Body of pancreas (tissue), 4 donors: Measurements from ENCODE around the gene FGF1. TPM values are rescaled to one million over a fixed set of nuclear protein-coding genes. Genes with fewer than 3 reads are reported as not detected.

Experiments used
- ATAC-seq: fragments of 150-250 bp; one replicate; pipeline ENCODE4 v1.9.1; 2016
- DNase-seq, 4 donors: peaks; one replicate each; pipeline ENCODE4 v3.0.0-alpha.2; 2019
- H3K27ac ChIP-seq, 4 donors: fragments of 200-600 bp; sonication (generic); 1 replicate in 3 of 4; 2 replicates in 1 of 4; pipeline versions ENCODE4 v1.5.1 to v1.6.1; 2016 to 2019; ENCODE audit warnings: mild to moderate bottlenecking in 1 of 4, mixed read lengths in 1 of 4, moderate library complexity in 1 of 4
- H3K27me3 ChIP-seq, 2 donors: fragments of 200-600 bp; sonication (generic); one replicate each; pipeline ENCODE4 v1.6.0; 2016; ENCODE audit warnings: mild to moderate bottlenecking in 1 of 2
- H3K36me3 ChIP-seq, 2 donors: fragments of 200-600 bp; sonication (generic); replicated peaks in 1 of 2; 2 replicates each; pipeline ENCODE4 v1.5.1; 2016; ENCODE audit warnings: low read depth in 2 of 2; ENCODE audit not compliant: insufficient read depth in 1 of 2
- H3K4me1 ChIP-seq: fragments of 200-600 bp; sonication (generic); one replicate; pipeline ENCODE4 v1.6.0; 2016
- H3K4me3 ChIP-seq, 2 donors: fragments of 200-600 bp; sonication (generic); 1 replicate in 1 of 2; 2 replicates in 1 of 2; pipeline ENCODE4 v1.5.1; 2016 to 2019
- H3K9me3 ChIP-seq, 3 donors: fragments of 200-600 bp; sonication (generic); 1 replicate in 2 of 3; 2 replicates in 1 of 3; pipeline ENCODE4 v1.5.1; 2016
- POLR2A ChIP-seq, 3 donors: fragments of 450-650 bp; IDR thresholded peaks; one replicate each; pipeline ENCODE4 v1.6.1; 2016; ENCODE audit warnings: antibody characterized with exemption in 3 of 3, mild to moderate bottlenecking in 2 of 3
- WGBS, 2 donors: methylation state at CpG; one replicate each; pipeline ENCODE4 v1.1.5; 2017; 5-methylcytosine and 5-hydroxymethylcytosine counted together
- intact Hi-C: fragments of 100-400 bp; cut with DNase I; formaldehyde crosslinking; loops from one replicate; pipeline ENCODE4 v1.15.1; 2023
- total RNA-seq, 2 donors: library from RNA; depleted of rRNA; stranded (reverse); fragments of >200 nt; gene quantifications; one replicate each; pipeline ENCODE4 v1.1.0, GENCODE V29; 2016
- TF ChIP-seq, protein P1 (sequence below), 7 experiments: fragments of 450-650 bp in 4 of 7; fragments of 200-600 bp in 3 of 7; sonication (generic) in 3 of 7; IDR thresholded peaks; one replicate each; pipeline ENCODE4 v1.5.1; 2016 to 2019; ENCODE audit warnings: antibody characterized with exemption in 7 of 7

The FGF1 gene
- total RNA-seq, 2 donors from 2014 or later: 0.78 TPM; not detected in 1

DNA sequence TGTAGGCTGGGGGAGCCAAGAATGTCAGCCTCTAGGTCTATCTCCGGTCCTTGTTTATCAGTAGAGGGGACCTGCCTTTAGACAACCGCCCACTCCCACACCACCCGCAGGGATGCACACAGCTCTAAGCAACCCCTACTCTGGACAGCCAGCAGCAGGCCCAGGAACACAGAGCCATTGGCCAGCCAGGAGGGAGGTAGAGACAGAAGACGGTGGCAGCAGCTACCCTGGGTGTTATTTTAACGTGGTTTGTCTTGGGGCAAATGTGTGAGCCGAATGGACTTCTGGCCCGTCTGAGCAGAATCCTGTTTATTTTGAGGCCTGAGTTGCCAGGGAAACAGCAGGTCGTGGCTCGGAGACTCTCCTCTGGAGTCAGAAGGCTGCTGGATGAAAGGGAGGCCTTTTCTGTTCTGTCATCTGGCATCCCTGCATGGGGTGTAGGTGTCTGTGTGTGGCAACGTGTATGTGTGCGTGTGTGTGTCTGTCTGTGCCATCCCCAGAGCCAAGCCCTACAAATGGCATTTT is 382 bp upstream of the FGF1 start:
- Histone ChIP-seq H3K4me1 (peaks cover 4% of the 10 kb centered on the region), H3K27me3 (no peaks in the 10 kb centered on the region), H3K4me3 (no peak overlapping the region), H3K9me3 (no peaks in the 10 kb centered on the region), H3K27ac (no peak overlapping the region), H3K36me3 (no peaks in the 10 kb centered on the region)
- ATAC-seq (no peak), DNase-seq (no peak)
- 56 to 57% methylated on average over 10 to 11 of the region's 11 CpGs for WGBS, 2 donors
- intact Hi-C loops: no loop called here
- no peak for TF ChIP-seq POLR2A (IDR thresholded peaks at IDR 0.05)
- TF ChIP-seq, protein P1, sequence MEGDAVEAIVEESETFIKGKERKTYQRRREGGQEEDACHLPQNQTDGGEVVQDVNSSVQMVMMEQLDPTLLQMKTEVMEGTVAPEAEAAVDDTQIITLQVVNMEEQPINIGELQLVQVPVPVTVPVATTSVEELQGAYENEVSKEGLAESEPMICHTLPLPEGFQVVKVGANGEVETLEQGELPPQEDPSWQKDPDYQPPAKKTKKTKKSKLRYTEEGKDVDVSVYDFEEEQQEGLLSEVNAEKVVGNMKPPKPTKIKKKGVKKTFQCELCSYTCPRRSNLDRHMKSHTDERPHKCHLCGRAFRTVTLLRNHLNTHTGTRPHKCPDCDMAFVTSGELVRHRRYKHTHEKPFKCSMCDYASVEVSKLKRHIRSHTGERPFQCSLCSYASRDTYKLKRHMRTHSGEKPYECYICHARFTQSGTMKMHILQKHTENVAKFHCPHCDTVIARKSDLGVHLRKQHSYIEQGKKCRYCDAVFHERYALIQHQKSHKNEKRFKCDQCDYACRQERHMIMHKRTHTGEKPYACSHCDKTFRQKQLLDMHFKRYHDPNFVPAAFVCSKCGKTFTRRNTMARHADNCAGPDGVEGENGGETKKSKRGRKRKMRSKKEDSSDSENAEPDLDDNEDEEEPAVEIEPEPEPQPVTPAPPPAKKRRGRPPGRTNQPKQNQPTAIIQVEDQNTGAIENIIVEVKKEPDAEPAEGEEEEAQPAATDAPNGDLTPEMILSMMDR (IDR thresholded peaks at IDR 0.05): no peak

DNA sequence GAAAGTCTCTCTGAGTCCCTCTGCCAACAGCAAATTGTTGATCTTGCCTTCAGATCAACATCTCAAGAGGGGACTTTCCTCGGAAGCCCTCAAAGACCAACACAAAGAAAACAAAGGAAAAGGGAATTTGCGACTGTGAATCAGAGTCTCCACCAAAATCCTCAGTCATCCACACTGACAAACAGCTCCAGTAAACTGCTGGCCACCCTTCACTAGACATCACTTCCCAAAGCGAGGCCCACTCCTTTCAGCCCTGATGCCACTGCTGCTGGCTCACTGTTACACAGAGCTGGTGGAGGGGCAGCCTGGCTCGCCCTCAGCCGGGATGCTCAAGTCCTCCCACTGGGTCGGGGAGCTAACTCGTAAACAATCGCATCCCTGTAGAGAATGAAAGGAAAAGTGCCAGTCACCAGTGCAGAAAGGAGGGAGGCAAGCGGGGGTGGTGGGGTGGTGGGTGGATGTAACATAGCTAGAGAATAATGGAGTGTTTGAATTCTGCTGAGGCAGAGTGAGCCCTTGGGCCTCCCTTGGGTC is 1.3 kb downstream of the FGF1 start:
- Histone ChIP-seq H3K36me3 (no peaks in the 10 kb centered on the region), H3K27ac (no peak overlapping the region), H3K27me3 (no peaks in the 10 kb centered on the region), H3K4me3 (no peak overlapping the region), H3K9me3 (no peaks in the 10 kb centered on the region), H3K4me1 (peaks cover 14% of the 10 kb centered on the region)
- TF ChIP-seq, protein P1 (IDR thresholded peaks at IDR 0.05): no peak
- TF ChIP-seq POLR2A (IDR thresholded peaks at IDR 0.05): no peak
- intact Hi-C loops: no loop called here
- DNase-seq (no peak), ATAC-seq (peak; percentile 33)
- 42 to 59% methylated on average over 8 to 9 of the region's 9 CpGs for WGBS, 2 donors

- WGBS, 2 donors: 81 to 86% methylated on average over 5 of the region's 5 CpGs
- DNase-seq: no peak
- Histone ChIP-seq H3K4me3 (no peak overlapping the region), H3K27ac (no peak overlapping the region), H3K27me3 (no peaks in the 10 kb centered on the region), H3K4me1 (peaks cover 14% of the 10 kb centered on the region), H3K36me3 (no peaks in the 10 kb centered on the region), H3K9me3 (no peaks in the 10 kb centered on the region)
- intact Hi-C loops: no loop called here
- ATAC-seq: no peak
- TF ChIP-seq, protein P1 (IDR thresholded peaks at IDR 0.05): no peak
- TF ChIP-seq POLR2A (IDR thresholded peaks at IDR 0.05): no peak
Observed at GRCh38 chr5:142683881-142684505, 1.9 kb downstream of the FGF1 start.

DNA sequence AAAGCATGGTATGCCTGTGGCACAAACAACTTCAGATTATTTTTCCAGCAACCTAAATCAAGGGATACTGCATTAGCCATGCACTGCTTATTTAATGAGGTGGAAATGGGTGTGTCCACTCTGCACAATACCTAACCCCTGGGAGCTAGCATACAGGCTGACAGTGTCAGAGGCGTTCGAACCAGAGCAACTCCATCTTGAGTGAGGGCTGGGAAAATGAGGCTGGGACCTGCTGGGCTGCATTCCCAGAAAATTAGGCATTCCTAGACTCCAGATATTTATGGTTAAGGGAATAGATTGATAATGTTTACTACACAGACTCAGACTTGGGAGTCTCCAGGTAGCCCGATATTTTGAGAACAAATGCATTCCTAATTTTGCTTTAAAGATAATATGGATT is 2.8 kb downstream of the FGF1 start:
- intact Hi-C loops: no loop called here

More for the DNA sequence above, 2.8 kb downstream of the FGF1 start:
- Histone ChIP-seq H3K4me1 (peaks cover 14% of the 10 kb centered on the region), H3K36me3 (no peaks in the 10 kb centered on the region), H3K4me3 (no peak overlapping the region), H3K9me3 (no peaks in the 10 kb centered on the region), H3K27ac (no peak overlapping the region), H3K27me3 (no peaks in the 10 kb centered on the region)
- TF ChIP-seq, protein P1 (IDR thresholded peaks at IDR 0.05): no peak
- TF ChIP-seq POLR2A (IDR thresholded peaks at IDR 0.05): no peak
- DNase-seq (no peak), ATAC-seq (no peak)
- WGBS, 2 donors: 87 to 93% methylated on average over 3 of the region's 3 CpGs
